ENCODE results near the gene TMEM117. TPM values are rescaled to one million over a fixed set of nuclear protein-coding genes. Genes with fewer than 3 reads are reported as not detected.

The TMEM117 gene
- total RNA-seq, 1 experiment from 2014 or later, result 2.3 TPM

GRCh38 chr12:43964033-43964432, 128.2 kb downstream of the TMEM117 start:
- DNase-seq (ENCODE audit: low read depth), result no peak

DNA sequence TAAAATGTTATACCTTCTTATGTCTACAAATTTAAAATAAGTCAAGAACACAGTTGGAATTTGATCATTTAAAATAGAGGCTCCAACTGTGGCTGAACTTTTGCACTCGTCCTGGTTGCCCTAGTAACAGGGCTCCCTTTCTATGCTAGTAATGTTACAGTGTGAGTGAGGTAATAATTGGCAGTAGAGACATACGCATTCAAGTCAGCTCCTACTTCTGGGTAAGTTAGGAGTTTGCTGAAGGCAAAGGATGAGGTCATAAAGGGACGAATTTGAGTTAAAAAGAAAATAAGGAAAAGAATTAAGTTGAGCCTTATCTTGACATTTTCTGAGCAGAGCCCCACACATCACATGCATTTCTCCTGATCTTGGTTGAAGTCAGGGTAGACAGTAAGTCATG, 129.1 kb downstream of the TMEM117 start:
- DNase-seq (ENCODE audit: low read depth), result no peak

GRCh38 chr12:43965899-43966298, 130.0 kb downstream of the TMEM117 start:
- no peak for DNase-seq (ENCODE audit: low read depth)

- no peak for DNase-seq (ENCODE audit: low read depth)
These were observed 132.9 kb downstream of the TMEM117 start for GRCh38 chr12:43968736-43969135.

GRCh38 chr12:43969882-43970281, 134.0 kb downstream of the TMEM117 start:
- peak; percentile 31 for DNase-seq (ENCODE audit: low read depth)

- no peak for DNase-seq (ENCODE audit: low read depth)
These were observed 137.5 kb downstream of the TMEM117 start for GRCh38 chr12:43973385-43973784.

DNA sequence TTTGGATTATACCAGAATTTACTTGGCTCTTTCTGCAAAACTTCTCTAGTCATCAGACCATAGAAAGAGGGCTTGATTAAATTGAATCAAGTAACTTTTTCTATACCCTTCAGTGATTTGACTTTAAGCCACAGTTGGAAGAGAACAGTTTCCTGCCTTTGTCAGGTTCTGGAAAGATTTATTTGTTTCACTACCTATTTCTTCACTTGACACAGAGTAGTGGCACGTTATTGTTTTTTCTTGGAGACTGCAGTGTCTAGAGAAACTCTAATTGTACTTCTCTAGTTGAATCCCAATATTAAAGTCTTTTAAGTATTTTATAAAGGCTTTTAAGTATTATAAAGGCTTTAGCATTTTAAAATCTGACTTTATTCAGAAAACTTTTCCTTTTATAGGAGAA, 138.1 kb downstream of the TMEM117 start:
- no peak for DNase-seq (ENCODE audit: low read depth)

- no peak for DNase-seq (ENCODE audit: low read depth)
These were observed 140.1 kb downstream of the TMEM117 start for GRCh38 chr12:43976027-43976426.

DNA sequence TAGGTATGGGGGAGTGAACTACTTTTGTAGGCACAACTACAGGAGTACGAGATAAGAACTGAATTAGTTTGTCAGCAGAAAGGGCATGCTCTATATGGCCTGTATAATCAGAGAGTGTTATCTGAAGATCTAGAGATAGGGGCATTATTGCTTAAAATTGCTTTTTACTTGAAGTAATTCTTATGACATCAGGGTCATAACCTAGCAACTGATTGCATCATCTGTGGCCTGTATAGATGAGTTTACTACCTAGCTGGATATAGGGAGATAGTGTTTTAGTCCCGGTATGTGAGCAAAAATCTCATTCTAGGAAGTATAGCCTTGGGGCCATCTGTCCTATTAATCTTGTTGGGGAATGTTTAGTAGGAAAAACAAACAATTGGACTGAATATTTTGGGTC, 142.7 kb downstream of the TMEM117 start:
- no peak for DNase-seq (ENCODE audit: low read depth)

DNA sequence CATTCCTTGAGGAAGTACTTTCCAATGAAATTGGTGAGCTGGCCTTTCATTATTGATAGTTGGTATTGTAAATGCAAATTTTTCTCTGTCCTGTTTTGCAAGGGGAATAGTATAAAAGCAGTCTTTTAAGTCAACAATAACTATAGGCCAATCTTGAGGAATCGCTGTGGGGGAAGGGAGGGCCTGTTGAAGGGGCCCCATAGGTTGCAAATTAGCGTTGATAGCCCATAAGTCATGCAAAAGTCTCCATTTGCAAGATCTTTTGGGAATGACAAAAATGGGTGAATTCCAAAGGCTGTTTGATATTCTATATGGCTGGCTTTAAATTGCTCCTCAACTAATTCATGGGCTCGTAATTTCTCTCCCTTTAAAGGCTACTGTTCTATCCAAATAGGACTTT, 143.6 kb downstream of the TMEM117 start:
- no peak for DNase-seq (ENCODE audit: low read depth)

- no peak for DNase-seq (ENCODE audit: low read depth)
These were observed 144.8 kb downstream of the TMEM117 start for GRCh38 chr12:43980627-43981191.

GRCh38 chr12:43981726-43982125, 145.8 kb downstream of the TMEM117 start:
- no peak for DNase-seq (ENCODE audit: low read depth)

GRCh38 chr12:43982544-43982943, 146.7 kb downstream of the TMEM117 start:
- DNase-seq (ENCODE audit: low read depth), result no peak

DNA sequence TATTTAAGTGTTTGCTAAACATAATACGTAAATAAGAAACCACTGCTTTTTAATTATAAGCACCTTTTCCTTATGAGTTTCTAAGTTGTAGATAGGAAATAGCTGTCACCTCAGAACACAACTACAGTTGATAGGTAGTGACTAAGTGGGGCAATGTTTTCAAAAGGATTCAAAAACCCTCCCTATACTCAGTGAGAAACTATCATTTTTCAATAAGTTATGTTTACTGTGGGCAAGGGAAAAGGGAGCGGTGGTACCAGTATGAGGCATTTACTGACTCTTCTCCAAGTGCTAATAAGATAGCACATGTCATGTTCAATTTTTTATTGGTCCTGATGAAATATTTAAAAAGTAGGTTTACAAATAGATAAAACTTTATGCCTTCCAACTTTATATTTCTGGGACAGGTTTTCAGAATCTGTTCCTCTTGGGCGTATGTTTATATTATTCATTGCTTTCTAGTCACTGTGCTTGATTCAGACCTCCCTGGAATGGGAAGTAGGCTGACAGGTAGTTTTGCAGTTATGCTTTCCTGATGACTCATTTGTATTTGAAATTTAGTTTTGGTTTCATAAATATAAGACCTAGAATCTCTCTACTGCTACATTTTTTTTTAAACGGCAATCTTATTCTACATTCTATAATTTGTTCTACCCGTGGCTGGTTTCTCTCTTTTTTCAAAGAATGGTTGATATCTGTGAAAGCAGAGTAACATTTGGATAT, 153.1 kb downstream of the TMEM117 start:
- peak; percentile 25 for DNase-seq (ENCODE audit: low read depth)

- DNase-seq (ENCODE audit: low read depth), result no peak
These were observed 157.0 kb downstream of the TMEM117 start for GRCh38 chr12:43992856-43993255.

DNA sequence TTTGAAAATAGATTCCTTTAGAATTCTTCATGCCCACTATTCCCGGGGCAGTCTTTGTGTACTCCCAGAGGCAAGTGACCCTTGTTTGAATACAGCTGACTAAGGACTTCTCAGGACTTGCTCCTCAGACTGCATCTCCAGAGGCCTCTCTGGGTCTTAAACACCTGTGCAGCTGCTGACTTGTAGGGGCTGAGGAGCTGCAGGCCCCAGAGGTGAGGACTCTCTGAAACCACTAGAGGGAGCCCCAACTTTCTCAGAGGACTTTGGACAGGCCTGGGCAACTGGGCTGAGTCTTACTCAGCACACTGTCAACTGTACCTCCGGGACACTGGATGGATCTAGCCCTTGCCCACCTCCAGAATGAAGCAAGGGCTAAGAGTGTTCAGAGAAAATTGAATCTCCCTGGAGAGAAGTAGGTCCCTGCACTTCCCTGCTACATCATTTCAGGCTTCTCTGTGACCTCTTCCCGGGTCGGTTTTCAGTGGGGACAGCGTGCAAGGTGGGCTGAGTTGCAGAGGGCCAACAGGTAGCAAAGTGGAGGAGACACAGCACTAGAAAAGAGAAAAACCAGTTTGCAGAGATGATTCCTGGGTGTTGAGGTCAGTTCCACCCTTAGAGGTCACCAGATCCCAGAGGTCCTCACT, 164.6 kb downstream of the TMEM117 start:
- peak; percentile 38 for DNase-seq (ENCODE audit: low read depth)

DNA sequence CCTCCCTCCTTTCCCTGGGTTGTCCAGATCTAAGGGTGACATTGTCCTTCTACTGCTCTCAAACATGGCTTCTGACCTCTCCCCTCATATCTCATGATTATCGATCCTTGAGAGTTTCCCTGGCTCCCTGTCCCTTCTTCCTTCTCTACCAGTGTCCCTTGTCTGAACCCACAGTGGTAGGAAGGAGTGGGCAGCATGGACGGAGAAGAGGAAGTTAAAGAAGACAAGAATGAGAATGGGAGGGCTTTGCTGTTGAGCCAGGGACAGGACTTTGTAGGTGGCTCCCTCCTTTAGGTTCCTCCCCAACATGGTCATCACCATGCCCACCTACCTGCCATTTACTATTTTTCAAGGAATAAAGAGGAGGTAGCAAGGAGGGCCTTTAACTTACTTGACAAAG, 166.7 kb downstream of the TMEM117 start:
- DNase-seq (ENCODE audit: low read depth), result no peak

DNA sequence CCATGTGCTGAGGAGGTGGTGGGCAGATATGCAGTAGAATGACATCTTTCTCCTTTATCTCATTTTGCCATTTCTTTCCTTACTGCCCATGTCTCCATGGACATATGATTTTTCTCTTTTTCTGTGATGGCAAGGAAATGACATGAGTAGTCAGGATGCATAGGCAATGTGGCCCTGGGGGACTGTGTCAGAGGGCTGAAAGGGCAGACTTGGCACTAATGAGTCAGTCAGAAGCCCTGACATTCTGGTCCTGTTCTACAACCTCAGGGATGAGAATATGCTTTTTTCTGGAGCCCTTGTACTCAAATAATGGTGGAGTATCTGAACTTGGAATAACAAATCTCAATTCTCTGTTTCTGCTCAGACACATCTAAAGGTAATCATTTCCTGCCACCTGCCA, 167.8 kb downstream of the TMEM117 start:
- DNase-seq (ENCODE audit: low read depth), result no peak

- peak; percentile 30 for DNase-seq (ENCODE audit: low read depth)
These were observed 179.6 kb downstream of the TMEM117 start for GRCh38 chr12:44015333-44015941.

GRCh38 chr12:44017216-44017615, 181.3 kb downstream of the TMEM117 start:
- DNase-seq (ENCODE audit: low read depth), result no peak

GRCh38 chr12:44019118-44019517, 183.2 kb downstream of the TMEM117 start:
- no peak for DNase-seq (ENCODE audit: low read depth)

DNA sequence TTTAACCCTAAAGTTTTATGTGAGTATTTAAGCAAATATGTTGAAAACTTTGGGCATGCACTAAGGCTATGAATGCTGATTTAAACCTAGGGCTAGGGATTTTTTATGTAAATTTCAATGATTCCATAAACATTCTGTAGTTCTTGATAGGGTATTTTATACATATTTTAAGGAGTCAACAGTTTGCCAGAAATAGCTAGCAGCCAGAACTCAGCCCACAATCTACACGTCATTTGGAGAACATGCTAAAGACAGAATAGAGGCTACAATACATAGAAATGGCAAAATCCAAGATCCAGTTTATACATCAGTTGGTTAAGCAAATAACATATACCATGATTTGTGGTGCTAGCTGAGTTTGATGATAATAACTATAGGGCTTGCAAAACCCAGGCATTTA, 184.7 kb downstream of the TMEM117 start:
- DNase-seq (ENCODE audit: low read depth), result no peak

DNA sequence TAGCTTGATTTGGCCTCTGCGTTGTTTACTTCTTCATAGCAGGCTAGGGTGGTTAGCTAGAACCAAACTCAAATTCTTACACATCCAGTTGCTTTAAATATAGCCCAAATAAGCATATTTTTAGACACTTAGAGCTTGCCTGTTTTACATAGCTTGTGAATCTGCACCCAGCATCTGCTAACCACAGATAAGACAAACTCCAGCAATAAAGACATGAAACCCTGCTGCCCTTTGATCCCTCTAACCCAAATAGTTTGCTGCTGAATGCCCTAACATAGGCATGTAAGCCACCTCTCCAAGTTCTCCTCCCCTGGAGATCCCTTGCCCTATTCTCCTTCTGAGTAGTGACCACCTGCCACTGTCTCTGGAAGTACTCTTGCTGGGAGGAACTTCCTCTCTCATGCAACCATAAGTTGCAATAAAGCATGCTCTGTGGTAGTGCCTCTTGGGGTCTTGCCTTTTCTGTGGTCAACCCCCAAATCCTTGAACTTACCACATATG, 185.6 kb downstream of the TMEM117 start:
- no peak for DNase-seq (ENCODE audit: low read depth)

Measured in Daoy (cell line).